ENCODE data around the gene CLSTN2.

GRCh38 chr3:140206196-140207040, 271.4 kb downstream of the CLSTN2 start:
- TF ChIP-seq SPI1 (IDR thresholded peaks at IDR 0.05; ENCODE audit: low read depth, low read length), result no peak
- TF ChIP-seq TAF1 (IDR thresholded peaks at IDR 0.05; ENCODE audit: low read depth, low read length), result no peak
- TF ChIP-seq POLR2A (IDR thresholded peaks at IDR 0.05; ENCODE audit: low read depth, low read length), result no peak
- TF ChIP-seq POLR2AphosphoS5 (IDR thresholded peaks at IDR 0.05; ENCODE audit: low read depth, low read length), result no peak
- no peak for TF ChIP-seq POU2F2 (IDR thresholded peaks at IDR 0.05; ENCODE audit: low read depth, low read length)
- no peak for TF ChIP-seq PAX5 (IDR thresholded peaks at IDR 0.05; ENCODE audit: insufficient read depth, low read length, severe bottlenecking)
